Mesendoderm (in vitro differentiated cells): ENCODE data around the gene PIM3.

Experiments
- DNase-seq: peaks from one replicate; pipeline ENCODE4 v3.0.0; 2013
- H2AK5ac ChIP-seq: 2 replicates; pipeline ENCODE4 v1.6.1; 2013; ENCODE audit warnings: low read length, inconsistent platforms
- H2BK120ac ChIP-seq: 2 replicates; pipeline ENCODE4 v1.6.1; 2013; ENCODE audit warnings: low read depth, mild to moderate bottlenecking, low read length, moderate library complexity, mixed read lengths
- H2BK15ac ChIP-seq: replicated peaks from 2 replicates; pipeline ENCODE4 v1.6.1; 2013; ENCODE audit warnings: low read depth, mild to moderate bottlenecking, moderate library complexity
- H2BK5ac ChIP-seq: 2 replicates; pipeline ENCODE4 v1.6.1; 2013; ENCODE audit warnings: low read length, inconsistent platforms
- H3K18ac ChIP-seq: 2 replicates; pipeline ENCODE4 v1.6.1; 2013; ENCODE audit warnings: mild to moderate bottlenecking, low read length, mixed read lengths
- H3K23ac ChIP-seq: one replicate; pipeline ENCODE4 v1.6.1; 2013; ENCODE audit warnings: low read length
- H3K27ac ChIP-seq: 2 replicates; pipeline ENCODE4 v1.5.1; 2013; ENCODE audit warnings: low read depth, mild to moderate bottlenecking, inconsistent platforms, low read length, moderate library complexity
- H3K27me3 ChIP-seq: 2 replicates; pipeline ENCODE4 v1.6.1; 2013; ENCODE audit warnings: low read length, control low read depth, mild to moderate bottlenecking, inconsistent platforms; ENCODE audit not compliant: insufficient read depth, poor library complexity
- H3K36me3 ChIP-seq: 2 replicates; pipeline ENCODE4 v1.6.1; 2013; ENCODE audit warnings: low read length, inconsistent platforms; ENCODE audit not compliant: control insufficient read depth, insufficient read depth
- H3K4ac ChIP-seq: one replicate; pipeline ENCODE4 v1.6.1; 2013; ENCODE audit warnings: low read depth, mild to moderate bottlenecking, low read length, moderate library complexity
- H3K4me1 ChIP-seq: 2 replicates; pipeline ENCODE4 v1.6.1; 2013; ENCODE audit warnings: low read depth, low read length, inconsistent platforms; ENCODE audit not compliant: control insufficient read depth
- H3K4me2 ChIP-seq: 2 replicates; pipeline ENCODE4 v1.6.1; 2013; ENCODE audit warnings: low read length
- H3K4me3 ChIP-seq: 2 replicates; pipeline ENCODE4 v1.5.1; 2013; ENCODE audit warnings: mild to moderate bottlenecking, low read length
- H3K56ac ChIP-seq: one replicate; pipeline ENCODE4 v1.6.1; 2013; ENCODE audit warnings: low read length
- H3K79me1 ChIP-seq: 2 replicates; pipeline ENCODE4 v1.6.1; 2013; ENCODE audit warnings: low read length, inconsistent platforms
- H3K79me2 ChIP-seq: 2 replicates; pipeline ENCODE4 v1.6.1; 2013; ENCODE audit warnings: mild to moderate bottlenecking, low read length; ENCODE audit not compliant: control insufficient read depth, insufficient read depth
- H3K9ac ChIP-seq: 2 replicates; pipeline ENCODE4 v1.6.1; 2013; ENCODE audit warnings: low read length, inconsistent platforms
- H4K5ac ChIP-seq: one replicate; pipeline ENCODE4 v1.6.1; 2013; ENCODE audit warnings: low read length
- H4K8ac ChIP-seq: one replicate; pipeline ENCODE4 v1.6.1; 2013; ENCODE audit warnings: low read depth, mild to moderate bottlenecking, control low read depth, low read length, moderate library complexity
- WGBS: extraction: QIAGEN DNeasy Blood & Tissue Kit; methylation state at CpG from one replicate; pipeline ENCODE4 v1.1.7; 2013; ENCODE audit warnings: low lambda C conversion rate, missing lambda C conversion rate; ENCODE audit not compliant: insufficient coverage; ENCODE audit errors: extremely low coverage; 5-methylcytosine and 5-hydroxymethylcytosine counted together

Gene PIM3

DNA sequence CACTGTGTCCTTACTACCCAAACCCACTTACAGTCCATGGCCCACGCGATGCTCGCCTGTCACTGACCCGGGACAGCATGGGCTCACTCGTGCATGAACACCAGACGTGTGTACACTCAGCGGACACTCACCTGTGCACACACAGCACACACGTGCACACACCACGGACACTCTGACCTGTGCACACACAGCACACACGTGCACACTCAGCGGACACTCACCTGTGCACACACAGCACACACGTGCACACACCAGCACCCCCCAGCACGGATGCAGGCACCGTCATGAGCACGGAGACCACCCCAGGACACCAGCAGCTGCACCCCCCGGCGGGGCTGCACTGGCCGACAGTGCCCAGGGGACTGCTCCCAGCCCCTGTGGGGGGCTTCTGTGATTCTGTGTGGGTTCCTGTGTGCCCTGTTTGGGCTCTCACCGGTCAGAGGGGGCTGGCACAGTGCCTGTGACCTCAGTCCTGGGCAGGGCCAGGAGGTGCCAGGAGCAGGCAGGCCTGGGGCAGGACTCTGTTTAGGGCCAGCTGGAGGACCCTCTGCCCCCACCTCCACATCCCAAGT, 21.9 kb upstream of the PIM3 start:
- Histone ChIP-seq H2BK5ac (no peak overlapping the region), H3K36me3 (no peaks in the 10 kb centered on the region)
- DNase-seq = no peak

DNA sequence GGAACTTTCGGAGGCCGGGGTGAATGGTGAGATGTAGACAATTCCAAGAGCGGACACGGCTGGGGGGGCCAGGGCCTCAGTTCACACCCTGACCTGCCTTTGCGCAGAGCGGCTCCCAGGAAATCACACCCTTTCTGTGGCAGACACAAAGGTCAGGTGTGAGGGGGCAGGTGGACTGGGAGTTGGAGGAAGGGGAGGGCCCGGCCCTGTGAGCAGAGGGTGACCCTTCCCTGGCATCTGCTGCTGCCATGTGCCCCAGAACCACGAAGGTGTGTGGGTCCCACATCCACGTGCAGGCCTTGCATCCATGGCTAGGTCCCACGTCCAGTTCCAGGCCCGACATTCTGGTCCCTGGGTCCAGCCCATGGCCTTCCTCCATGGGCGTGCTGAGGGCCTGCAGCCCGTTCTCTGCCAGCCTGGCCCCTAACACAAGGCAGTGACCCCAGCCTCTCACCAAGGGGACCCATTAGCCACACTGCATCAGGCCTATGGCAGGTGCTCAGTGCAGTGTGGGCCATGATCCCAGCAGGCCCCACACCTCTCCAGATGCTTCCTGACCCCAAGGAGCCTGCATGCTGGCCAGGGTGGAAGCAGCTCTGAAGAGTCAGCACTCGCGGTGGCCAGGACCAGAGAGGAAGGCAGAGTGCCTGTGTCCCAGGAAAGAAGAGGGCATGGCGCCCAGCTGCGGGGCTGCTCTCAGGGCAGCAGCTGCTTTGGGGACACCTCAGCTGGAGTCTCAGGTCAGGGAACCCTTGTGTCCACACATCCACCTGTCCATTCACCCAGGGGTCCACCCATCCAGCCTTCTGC, 18.9 kb upstream of the PIM3 start:
- Histone ChIP-seq H3K56ac (no peak overlapping the region), H3K79me2 (no peaks in the 10 kb centered on the region), H4K8ac (no peak overlapping the region), H3K36me3 (no peaks in the 10 kb centered on the region), H3K18ac (no peak overlapping the region), H3K27ac (no peak overlapping the region), H3K4me2 (no peak overlapping the region), H3K4me3 (no peak overlapping the region), H3K9ac (no peak overlapping the region), H4K5ac (no peak overlapping the region), H2BK120ac (no peak overlapping the region), H2BK5ac (no peak overlapping the region), H2BK15ac (no peak overlapping the region), H3K79me1 (no peaks in the 10 kb centered on the region), H3K23ac (no peak overlapping the region), H3K4ac (no peak overlapping the region), H3K4me1 (no peaks in the 10 kb centered on the region), H2AK5ac (no peak overlapping the region), H3K27me3 (no peaks in the 10 kb centered on the region)
- no CpG with 5 or more reads among the region's 17 CpGs for WGBS
- DNase-seq = no peak

More for the DNA sequence above, 21.9 kb upstream of the PIM3 start:
- Histone ChIP-seq H3K79me1 (no peaks in the 10 kb centered on the region), H3K23ac (no peak overlapping the region), H3K4me3 (no peak overlapping the region), H2AK5ac (no peak overlapping the region), H2BK120ac (no peak overlapping the region), H4K5ac (no peak overlapping the region), H3K27ac (no peak overlapping the region), H3K4ac (no peak overlapping the region), H2BK15ac (no peak overlapping the region), H3K56ac (no peak overlapping the region), H3K27me3 (no peaks in the 10 kb centered on the region), H3K4me1 (no peaks in the 10 kb centered on the region), H3K79me2 (no peaks in the 10 kb centered on the region), H3K9ac (no peak overlapping the region), H4K8ac (no peak overlapping the region), H3K4me2 (no peak overlapping the region), H3K18ac (no peak overlapping the region)
- no CpG with 5 or more reads among the region's 19 CpGs for WGBS

DNA sequence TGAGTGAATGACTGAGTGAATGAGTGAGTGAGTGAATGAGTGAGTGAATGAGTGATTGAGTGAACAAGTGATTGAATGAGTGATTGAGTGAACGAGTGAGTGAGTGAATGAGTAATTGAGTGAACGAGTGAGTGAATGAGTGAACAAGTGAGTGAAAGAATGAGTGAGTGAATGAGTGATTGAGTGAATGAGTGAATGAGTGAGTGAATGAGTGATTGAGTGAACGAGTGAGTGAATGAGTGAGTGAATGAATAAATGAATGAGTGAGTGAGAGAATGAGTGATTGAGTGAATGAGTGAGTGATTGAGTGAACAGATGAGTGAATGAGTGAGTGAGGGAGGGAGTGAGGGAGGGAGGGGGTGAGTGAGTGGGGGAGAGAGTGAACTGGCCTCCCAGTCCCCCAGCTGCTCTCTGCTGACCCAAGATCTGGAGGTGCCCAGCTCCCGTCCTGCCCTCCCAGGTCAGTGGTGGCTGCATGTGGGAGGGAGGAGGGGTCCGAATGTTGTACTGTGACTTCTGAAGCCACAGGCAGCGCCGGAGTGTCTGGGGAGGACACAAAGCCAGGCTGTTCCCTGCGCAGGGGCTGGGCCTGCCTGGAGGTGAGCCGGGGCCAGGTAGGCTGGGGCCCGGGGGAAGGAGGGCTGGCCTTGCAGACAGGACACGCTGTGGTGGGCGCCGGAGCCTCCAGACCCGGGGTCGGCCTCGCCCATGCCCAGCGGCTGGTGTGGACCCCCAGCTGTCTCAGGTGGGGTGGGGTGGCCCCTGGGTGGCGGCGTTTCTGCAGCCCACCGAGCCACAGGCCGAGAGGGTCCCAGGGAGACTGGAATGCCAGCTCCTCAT, 17.8 kb upstream of the PIM3 start:
- Histone ChIP-seq H2AK5ac (no peak overlapping the region), H3K9ac (no peak overlapping the region), H2BK5ac (no peak overlapping the region), H3K36me3 (no peaks in the 10 kb centered on the region), H4K8ac (no peak overlapping the region), H3K56ac (no peak overlapping the region), H3K4me3 (no peak overlapping the region), H3K4me1 (no peaks in the 10 kb centered on the region), H3K4me2 (no peak overlapping the region), H3K79me2 (no peaks in the 10 kb centered on the region), H3K23ac (no peak overlapping the region), H3K27ac (no peak overlapping the region), H2BK15ac (no peak overlapping the region), H3K18ac (no peak overlapping the region), H3K4ac (no peak overlapping the region), H4K5ac (no peak overlapping the region), H3K79me1 (no peaks in the 10 kb centered on the region), H2BK120ac (no peak overlapping the region), H3K27me3 (no peaks in the 10 kb centered on the region)
- WGBS = 98% methylated on average over 3 of the region's 21 CpGs
- DNase-seq = no peak

DNA sequence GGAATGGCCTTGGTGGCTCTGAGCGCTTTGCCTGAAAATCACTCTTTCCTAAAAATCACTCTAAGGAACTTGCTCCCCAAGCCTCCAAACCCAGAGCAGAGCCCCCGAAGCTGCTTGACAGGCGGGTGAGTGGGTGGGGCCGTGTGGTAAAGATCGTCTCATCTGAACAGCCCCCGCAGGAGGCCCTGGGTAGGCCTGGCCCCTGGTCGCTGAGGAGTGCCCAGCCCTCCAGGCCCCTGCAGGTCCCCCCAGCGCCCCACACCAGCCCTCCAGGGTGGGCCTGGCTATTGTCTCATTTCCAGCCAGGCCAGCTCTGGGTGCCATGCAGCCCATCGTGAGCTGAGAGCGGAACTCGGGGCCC, 17.2 kb upstream of the PIM3 start:
- H2AK5ac ChIP-seq = no peak overlapping the region
- WGBS = no CpG with 5 or more reads among the region's 11 CpGs
- H2BK15ac ChIP-seq = no peak overlapping the region
- H3K4ac ChIP-seq = no peak overlapping the region
- H4K8ac ChIP-seq = no peak overlapping the region
- no peak overlapping the region for H3K56ac ChIP-seq
- H3K4me3 ChIP-seq = no peak overlapping the region
- H3K27me3 ChIP-seq = no peaks in the 10 kb centered on the region
- no peaks in the 10 kb centered on the region for H3K36me3 ChIP-seq
- H3K27ac ChIP-seq = no peak overlapping the region
- H4K5ac ChIP-seq = no peak overlapping the region
- no peak overlapping the region for H3K23ac ChIP-seq
- H3K9ac ChIP-seq = no peak overlapping the region
- H3K18ac ChIP-seq = no peak overlapping the region
- no peak overlapping the region for H2BK120ac ChIP-seq
- H3K79me1 ChIP-seq = no peaks in the 10 kb centered on the region
- H3K79me2 ChIP-seq = no peaks in the 10 kb centered on the region
- DNase-seq = no peak
- H2BK5ac ChIP-seq = no peak overlapping the region
- no peaks in the 10 kb centered on the region for H3K4me1 ChIP-seq
- no peak overlapping the region for H3K4me2 ChIP-seq

DNA sequence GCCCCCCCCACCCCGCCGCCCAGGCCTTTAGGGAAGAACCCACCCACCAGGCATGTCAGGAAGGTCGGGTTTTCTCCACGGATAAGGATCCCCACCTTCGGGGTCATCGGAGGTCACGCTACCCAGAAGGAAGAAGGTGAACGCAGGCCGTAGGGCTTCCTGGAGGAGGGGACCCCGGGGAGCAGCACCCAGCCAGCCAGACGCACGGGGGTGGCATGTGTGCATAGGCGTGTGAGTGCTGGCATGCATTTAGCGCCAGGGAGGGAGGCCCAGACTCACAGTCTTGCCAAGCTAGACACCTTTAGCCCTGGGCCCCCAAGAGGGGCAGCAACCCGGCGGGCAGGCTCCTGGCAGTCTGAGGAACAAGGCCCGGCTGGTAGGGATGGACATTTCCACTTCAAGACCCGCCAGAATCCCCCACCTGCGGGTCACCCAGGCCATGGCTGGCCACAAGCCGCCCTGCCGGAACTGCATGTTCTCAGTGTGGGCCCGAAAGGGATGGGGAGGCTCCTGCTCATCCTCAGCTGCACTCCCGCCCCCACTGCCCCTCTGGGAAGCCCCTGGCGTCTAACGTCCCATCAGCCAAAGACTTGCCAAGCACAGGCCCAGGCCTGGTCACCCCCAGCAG, 16.7 kb upstream of the PIM3 start:
- Histone ChIP-seq H3K79me2 (no peaks in the 10 kb centered on the region), H3K36me3 (no peaks in the 10 kb centered on the region), H3K27me3 (no peaks in the 10 kb centered on the region), H2AK5ac (no peak overlapping the region), H3K4ac (no peak overlapping the region), H3K4me3 (no peak overlapping the region), H3K4me2 (no peak overlapping the region), H3K27ac (no peak overlapping the region), H4K8ac (no peak overlapping the region), H3K23ac (no peak overlapping the region), H3K18ac (no peak overlapping the region), H3K4me1 (no peaks in the 10 kb centered on the region), H3K56ac (no peak overlapping the region), H4K5ac (no peak overlapping the region), H2BK5ac (no peak overlapping the region), H3K9ac (no peak overlapping the region), H3K79me1 (no peaks in the 10 kb centered on the region), H2BK15ac (no peak overlapping the region), H2BK120ac (no peak overlapping the region)
- no CpG with 5 or more reads among the region's 25 CpGs for WGBS
- DNase-seq = no peak
